Testis (tissue), 3 donors: Measurements from ENCODE around the gene UNC13B. TPM values are rescaled to one million over a fixed set of nuclear protein-coding genes. Genes with fewer than 3 reads are reported as not detected.

Experiments
- DNase-seq: peaks from one replicate; pipeline ENCODE4 v3.0.0-alpha.2; 2019
- H3K27ac ChIP-seq, 2 donors: fragments of 200-600 bp; sonication (generic); one replicate each; pipeline ENCODE4 v1.5.1; 2019
- H3K27me3 ChIP-seq: fragments of 200-600 bp; sonication (generic); one replicate; pipeline ENCODE4 v1.5.1; 2019
- H3K36me3 ChIP-seq: fragments of 200-600 bp; sonication (generic); one replicate; pipeline ENCODE4 v1.5.1; 2017; ENCODE audit warnings: low read depth; ENCODE audit errors: missing control alignments
- H3K4me1 ChIP-seq: fragments of 200-600 bp; sonication (generic); one replicate; pipeline ENCODE4 v1.5.1; 2019
- H3K4me3 ChIP-seq, 2 donors: fragments of 200-600 bp; sonication (generic); one replicate each; pipeline ENCODE4 v1.5.1; 2017 to 2019
- H3K9me3 ChIP-seq: fragments of 200-600 bp; sonication (generic); one replicate; pipeline ENCODE4 v1.5.1; 2017
- CTCF ChIP-seq, 3 experiments: fragments of 450-650 bp in 2 of 3; fragments of 200-600 bp in 1 of 3; sonication (generic) in 1 of 3; IDR thresholded peaks; one replicate each; pipeline ENCODE4 v1.5.1; 2016 to 2019; ENCODE audit warnings: antibody characterized with exemption in 3 of 3, mild to moderate bottlenecking in 2 of 3, moderate library complexity in 1 of 3
- POLR2A ChIP-seq: fragments of 450-650 bp; IDR thresholded peaks from one replicate; pipeline ENCODE4 v1.6.1; 2017; ENCODE audit warnings: antibody characterized with exemption, mild to moderate bottlenecking, moderate library complexity
- WGBS, 2 donors: methylation state at CpG; one replicate each; pipeline ENCODE4 v1.1.5; 2018; 5-methylcytosine and 5-hydroxymethylcytosine counted together
- intact Hi-C: fragments of 100-400 bp; cut with DNase I; formaldehyde crosslinking; loops from one replicate; pipeline ENCODE4 v1.15.1; 2023; ENCODE audit warnings: low total_unique reads
- polyA plus RNA-seq: library from polyadenylated mRNA; stranded (reverse); fragments of 350-450 nt; fragmentation: Illumina TruSeq; extraction: RNeasy Lipid Tissue Mini Kit (QIAGEN cat#74804); gene quantifications from one replicate; pipeline ENCODE4 v1.2.3, GENCODE V29; 2014; ENCODE audit warnings: low read depth, low replicate concordance; ENCODE audit not compliant: insufficient read depth
- total RNA-seq, 2 donors: library from RNA; depleted of rRNA; stranded (reverse); fragments of >200 nt; gene quantifications; one replicate each; pipeline ENCODE4 v1.2.3, GENCODE V29; 2016

Gene UNC13B
- total and polyA plus RNA-seq, 3 donors from 2014 or later = 37.0 to 51.0 (median 40.2) TPM

GRCh38 chr9:35186524-35186923 lies 24.7 kb downstream of the UNC13B start:
- no peaks in the 10 kb centered on the region for H3K9me3 ChIP-seq
- H3K4me1 ChIP-seq = no peaks in the 10 kb centered on the region
- no peaks in the 10 kb centered on the region for H3K27me3 ChIP-seq
- WGBS, 2 donors = 88 to 94% methylated on average over 5 of the region's 5 CpGs
- H3K36me3 ChIP-seq = no peaks in the 10 kb centered on the region
- TF ChIP-seq CTCF (IDR thresholded peaks at IDR 0.05) (no peak), POLR2A (no peak)
- no peak overlapping the region for H3K27ac ChIP-seq
- DNase-seq = no peak
- H3K4me3 ChIP-seq = no peak overlapping the region
- intact Hi-C loops = no loop called here

- intact Hi-C loops = no loop called here
- WGBS, 2 donors = 97 to 100% methylated on average over 1 of the region's 1 CpG
- no peak for TF ChIP-seq CTCF (IDR thresholded peaks at IDR 0.05)
These were observed 28.4 kb downstream of the UNC13B start for GRCh38 chr9:35190203-35190602.

GRCh38 chr9:35191105-35191504 lies 29.3 kb downstream of the UNC13B start:
- DNase-seq = no peak
- no peak overlapping the region for H3K4me3 ChIP-seq
- H3K27me3 ChIP-seq = no peaks in the 10 kb centered on the region
- no peaks in the 10 kb centered on the region for H3K9me3 ChIP-seq
- 100% methylated on average over 2 of the region's 2 CpGs for WGBS, 2 donors
- no peaks in the 10 kb centered on the region for H3K36me3 ChIP-seq
- no peaks in the 10 kb centered on the region for H3K4me1 ChIP-seq
- no peak overlapping the region for H3K27ac ChIP-seq
- TF ChIP-seq POLR2A = no peak
- no peak for TF ChIP-seq CTCF (IDR thresholded peaks at IDR 0.05)
- intact Hi-C loops = no loop called here

More at GRCh38 chr9:35190203-35190602, 28.4 kb downstream of the UNC13B start:
- Histone ChIP-seq H3K27me3 (no peaks in the 10 kb centered on the region), H3K9me3 (no peaks in the 10 kb centered on the region), H3K27ac (no peak overlapping the region), H3K4me3 (no peak overlapping the region), H3K4me1 (no peaks in the 10 kb centered on the region), H3K36me3 (no peaks in the 10 kb centered on the region)
- DNase-seq = no peak

- intact Hi-C loops = no loop called here
- Histone ChIP-seq H3K27ac (no peak overlapping the region), H3K4me1 (no peaks in the 10 kb centered on the region), H3K27me3 (no peaks in the 10 kb centered on the region), H3K36me3 (no peaks in the 10 kb centered on the region), H3K9me3 (no peaks in the 10 kb centered on the region), H3K4me3 (no peak overlapping the region)
- 81 to 86% methylated on average over 1 to 4 of the region's 4 CpGs for whole genome bisulfite sequencing, 2 donors
- DNase-seq = no peak
- TF ChIP-seq CTCF (IDR thresholded peaks at IDR 0.05) = no peak
- TF ChIP-seq POLR2A = no peak
These were observed 32.0 kb downstream of the UNC13B start for GRCh38 chr9:35193762-35194161.

GRCh38 chr9:35195683-35196082 lies 33.9 kb downstream of the UNC13B start:
- Histone ChIP-seq H3K36me3 (no peaks in the 10 kb centered on the region), H3K4me3 (no peak overlapping the region), H3K27ac (no peak overlapping the region), H3K9me3 (no peaks in the 10 kb centered on the region), H3K27me3 (no peaks in the 10 kb centered on the region), H3K4me1 (no peaks in the 10 kb centered on the region)
- TF ChIP-seq CTCF (IDR thresholded peaks at IDR 0.05) (no peak), POLR2A (no peak)
- 64 to 89% methylated on average over 1 of the region's 1 CpG for WGBS, 2 donors
- no peak for DNase-seq
- intact Hi-C loops = no loop called here
